Measurements from ENCODE around the gene CEP63.

- no peak for TF ChIP-seq EZH2 (IDR thresholded peaks at IDR 0.05; ENCODE audit: borderline replicate concordance, low read length)
- no peak for TF ChIP-seq CTCF (conservative IDR thresholded peaks at IDR 0.05 in 1 of 2, IDR thresholded peaks at IDR 0.05 in 1 of 2; ENCODE audit: extremely low read depth in 1 of 2, insufficient read depth in 1 of 2, low read depth in 1 of 2, low read length in 2 of 2)
Measured at GRCh38 chr3:134522541-134522940, 36.7 kb downstream of the CEP63 start.

Data from mammary epithelial cell (primary cell).